GM23338 (cell line): ENCODE measurements around the gene AMPD2. TPM values are rescaled to one million over a fixed set of nuclear protein-coding genes. Genes with fewer than 3 reads are reported as not detected.

Experiments
- ATAC-seq: fragments of 200-7000 bp; cut with Tn5 transposase; 3 replicates; pipeline ENCODE4 v1.9.1; 2020
- DNase-seq: peaks from one replicate; pipeline ENCODE4 v3.0.0-alpha.2; 2015; ENCODE audit warnings: low spot score
- H2AFZ ChIP-seq: fragments of 200-600 bp; sonication (generic); 2 replicates; pipeline ENCODE4 v1.8.0; 2016; ENCODE audit warnings: antibody characterized with exemption, mild to moderate bottlenecking, moderate library complexity
- H3F3A ChIP-seq: fragments of 200-600 bp; sonication (generic); replicated peaks from 2 replicates; pipeline ENCODE4 v1.8.0; 2017; ENCODE audit warnings: antibody characterized with exemption, mixed run types, low read depth
- H3K27ac ChIP-seq: fragments of 200-600 bp; sonication (generic); 2 replicates; pipeline ENCODE4 v1.6.1; 2016; ENCODE audit warnings: low read depth
- H3K27me3 ChIP-seq: fragments of 200-600 bp; sonication (generic); 2 replicates; pipeline ENCODE4 v1.8.0; 2016; ENCODE audit warnings: mild to moderate bottlenecking, mixed run types, moderate library complexity; ENCODE audit not compliant: insufficient read depth
- H3K36me3 ChIP-seq: fragments of 200-600 bp; sonication (generic); 2 replicates; pipeline ENCODE4 v1.8.0; 2016; ENCODE audit warnings: mild to moderate bottlenecking; ENCODE audit not compliant: insufficient read depth
- H3K4me1 ChIP-seq: fragments of 200-600 bp; sonication (generic); 2 replicates; pipeline ENCODE4 v1.8.0; 2016; ENCODE audit warnings: mild to moderate bottlenecking, moderate library complexity; ENCODE audit not compliant: insufficient read depth
- H3K4me2 ChIP-seq: fragments of 200-600 bp; sonication (generic); 2 replicates; pipeline ENCODE4 v1.7.1; 2017; ENCODE audit warnings: mixed run types
- H3K4me3 ChIP-seq: fragments of 200-600 bp; sonication (generic); 2 replicates; pipeline ENCODE4 v1.6.1; 2016; ENCODE audit warnings: mixed run types
- H3K79me2 ChIP-seq: fragments of 200-600 bp; sonication (generic); replicated peaks from 2 replicates; pipeline ENCODE4 v1.8.0; 2017; ENCODE audit warnings: mild to moderate bottlenecking; ENCODE audit not compliant: insufficient read depth
- H3K9me2 ChIP-seq: fragments of 200-600 bp; sonication (generic); 2 replicates; pipeline ENCODE4 v1.8.0; 2017; ENCODE audit not compliant: insufficient read depth
- H4K20me1 ChIP-seq: fragments of 200-600 bp; sonication (generic); replicated peaks from 2 replicates; pipeline ENCODE4 v1.8.0; 2017; ENCODE audit warnings: mild to moderate bottlenecking; ENCODE audit not compliant: insufficient read depth
- H3K27ac Mint-ChIP-seq: 2 replicates; pipeline ENCODE4 v1.8.0; 2020; ENCODE audit warnings: inconsistent platforms, mild to moderate bottlenecking, moderate library complexity, mixed read lengths
- H3K27me3 Mint-ChIP-seq: 3 replicates; pipeline ENCODE4 v1.8.0; 2022; ENCODE audit warnings: low read depth, mild to moderate bottlenecking, moderate library complexity, mixed read lengths, inconsistent platforms; ENCODE audit not compliant: insufficient read depth, poor library complexity
- H3K36me3 Mint-ChIP-seq: 3 replicates; pipeline ENCODE4 v1.8.0; 2021; ENCODE audit warnings: low read depth, mild to moderate bottlenecking, inconsistent platforms, moderate library complexity, mixed read lengths
- H3K4me1 Mint-ChIP-seq: 3 replicates; pipeline ENCODE4 v1.8.0; 2020; ENCODE audit warnings: mild to moderate bottlenecking, inconsistent platforms, mixed read lengths
- H3K4me3 Mint-ChIP-seq: 3 replicates; pipeline ENCODE4 v1.8.0; 2021; ENCODE audit warnings: moderate library complexity, mild to moderate bottlenecking, inconsistent platforms, mixed read lengths
- H3K9me3 Mint-ChIP-seq: 3 replicates; pipeline ENCODE4 v1.8.0; 2020; ENCODE audit warnings: moderate library complexity, mild to moderate bottlenecking, inconsistent platforms, mixed read lengths
- CREB1 ChIP-seq: fragments of 250-450 bp; sonication (Bioruptor Pico); IDR thresholded peaks from 2 replicates; pipeline ENCODE4 v1.5.0; 2020; ENCODE audit warnings: low read depth, mild to moderate bottlenecking, moderate library complexity
- CTCF ChIP-seq, 2 experiments: fragments of 200-600 bp in 1 of 2; sonication (generic) in 1 of 2; conservative IDR thresholded peaks; 2 replicates each; pipeline versions ENCODE4 v1.5.1 to v1.6.1; 2016 to 2017; ENCODE audit warnings: antibody characterized with exemption in 2 of 2, low read depth in 2 of 2, mild to moderate bottlenecking in 2 of 2, moderate library complexity in 1 of 2
- POLR2AphosphoS5 ChIP-seq: IDR thresholded peaks from 2 replicates; pipeline ENCODE4 v1.6.1; 2016; ENCODE audit warnings: antibody characterized with exemption, low read depth
- REST ChIP-seq: IDR thresholded peaks from one replicate; pipeline ENCODE4 v1.6.1; 2018; ENCODE audit warnings: antibody characterized with exemption; ENCODE audit not compliant: unreplicated experiment
- STAT1 ChIP-seq: IDR thresholded peaks from one replicate; pipeline ENCODE4 v1.6.1; 2016; ENCODE audit warnings: antibody characterized with exemption; ENCODE audit not compliant: unreplicated experiment
- ZNF114 ChIP-seq: fragments of 250-450 bp; sonication (Bioruptor Pico); IDR thresholded peaks from 2 replicates; pipeline ENCODE4 v1.5.0; 2020; ENCODE audit warnings: mild to moderate bottlenecking, moderate library complexity
- ZNF331 ChIP-seq: fragments of 250-450 bp; sonication (Bioruptor Pico); IDR thresholded peaks from 2 replicates; pipeline ENCODE4 v1.5.0; 2020; ENCODE audit warnings: low read depth, mild to moderate bottlenecking, moderate library complexity
- polyA plus RNA-seq: library from polyadenylated mRNA; unstranded; fragments of >200 nt; fragmentation: Nextera tagmentation; extraction: Ambion mirVana; gene quantifications from 2 replicates; pipeline ENCODE4 v1.2.1, GENCODE V29; 2016
- total RNA-seq: library from RNA; depleted of rRNA; stranded (reverse); fragments of >200 nt; shearing (Covaris generic); gene quantifications from 2 replicates; pipeline ENCODE4 v1.2.3, GENCODE V29; 2014

Gene AMPD2
- total and polyA plus RNA-seq, 2 experiments from 2014 or later, result 24.5 to 62.1 TPM

- Histone ChIP-seq H4K20me1 (no peaks in the 10 kb centered on the region), H2AFZ (no peak overlapping the region), H3K4me2 (no peak overlapping the region), H3K9me2 (peaks cover 7% of the 10 kb centered on the region; the same call in 1 of the 2 replicates), H3F3A (no peaks in the 10 kb centered on the region), H3K27me3 (no peaks in the 10 kb centered on the region), H3K4me1 (peaks cover 22% of the 10 kb centered on the region), H3K27ac (no peak overlapping the region), H3K36me3 (no peaks in the 10 kb centered on the region), H3K4me3 (no peak overlapping the region), H3K79me2 (no peaks in the 10 kb centered on the region)
- Mint-ChIP-seq H3K9me3 (no peaks in the 10 kb centered on the region), H3K36me3 (no peaks in the 10 kb centered on the region; the same call in 2 of the 3 replicates), H3K4me1 (peaks cover 30% of the 10 kb centered on the region), H3K4me3 (no peak overlapping the region), H3K27ac (no peak overlapping the region), H3K27me3 (peaks cover 8% of the 10 kb centered on the region)
- no peak for DNase-seq
- TF ChIP-seq CREB1 (CRISPR knock-in tag), result no peak
- no peak for ATAC-seq
Measured at GRCh38 chr1:109613361-109614147, 6.1 kb upstream of the AMPD2 start.

GRCh38 chr1:109615879-109616278 lies 3.8 kb upstream of the AMPD2 start:
- Mint-ChIP-seq H3K36me3 (no peaks in the 10 kb centered on the region; the same call in 2 of the 3 replicates), H3K27me3 (peaks cover 8% of the 10 kb centered on the region), H3K4me1 (peaks cover 30% of the 10 kb centered on the region), H3K9me3 (no peaks in the 10 kb centered on the region), H3K27ac (no peak overlapping the region), H3K4me3 (no peak overlapping the region)
- no peak for TF ChIP-seq STAT1
- no peak for TF ChIP-seq POLR2AphosphoS5
- no peak for TF ChIP-seq REST
- TF ChIP-seq ZNF114 (CRISPR knock-in tag), result no peak
- no peak for TF ChIP-seq ZNF331 (CRISPR knock-in tag)
- no peak for TF ChIP-seq CTCF (conservative IDR thresholded peaks at IDR 0.05; ENCODE audit: low read depth in 2 of 2)
- no peak for TF ChIP-seq CREB1 (CRISPR knock-in tag)
- Histone ChIP-seq H3K27me3 (no peaks in the 10 kb centered on the region), H3K27ac (no peak overlapping the region), H3K4me1 (peaks cover 18% of the 10 kb centered on the region), H3K4me3 (no peak overlapping the region), H4K20me1 (no peaks in the 10 kb centered on the region), H2AFZ (no peak overlapping the region), H3K36me3 (no peaks in the 10 kb centered on the region), H3K4me2 (no peak overlapping the region), H3F3A (no peaks in the 10 kb centered on the region), H3K9me2 (peaks cover 3% of the 10 kb centered on the region; the same call in 1 of the 2 replicates), H3K79me2 (peaks cover 8% of the 10 kb centered on the region)
- DNase-seq, result no peak
- no peak for ATAC-seq
